ENCODE results near the gene INO80D. TPM values are rescaled to one million over a fixed set of nuclear protein-coding genes. Genes with fewer than 3 reads are reported as not detected.
A peak's percentile ranks its signal among the peaks of the same experiment; 100 is the strongest.

The INO80D gene
- total RNA-seq, 1 donor from 2014 or later, result 18.1 TPM

GRCh38 chr2:206000776-206001175 is 85.2 kb downstream of the INO80D start:
- peaks cover 4% of the 10 kb centered on the region for H3K4me1 Mint-ChIP-seq
- peaks cover 24% of the 10 kb centered on the region for H3K36me3 Mint-ChIP-seq (ENCODE audit: low read depth)
- no peak for DNase-seq (ENCODE audit: low read depth, low spot score)
- H3K27me3 Mint-ChIP-seq (ENCODE audit: low read depth), result no peaks in the 10 kb centered on the region
- no peak for TF ChIP-seq CTCF (conservative IDR thresholded peaks at IDR 0.05)
- H3K4me3 Mint-ChIP-seq, result no peak overlapping the region
- H3K9me3 Mint-ChIP-seq, result no peaks in the 10 kb centered on the region
- no peak overlapping the region for H3K27ac Mint-ChIP-seq (ENCODE audit: unreplicated experiment)

GRCh38 chr2:205998583-205998982 is 87.4 kb downstream of the INO80D start:
- H3K36me3 Mint-ChIP-seq (ENCODE audit: low read depth), result peaks cover 5% of the 10 kb centered on the region
- DNase-seq (ENCODE audit: low read depth, low spot score), result no peak
- H3K9me3 Mint-ChIP-seq, result no peaks in the 10 kb centered on the region
- H3K4me3 Mint-ChIP-seq, result no peak overlapping the region
- TF ChIP-seq CTCF (conservative IDR thresholded peaks at IDR 0.05), result no peak
- H3K27me3 Mint-ChIP-seq (ENCODE audit: low read depth), result no peaks in the 10 kb centered on the region
- no peaks in the 10 kb centered on the region for H3K4me1 Mint-ChIP-seq
- H3K27ac Mint-ChIP-seq (ENCODE audit: unreplicated experiment), result no peak overlapping the region

- TF ChIP-seq CTCF (conservative IDR thresholded peaks at IDR 0.05), result no peak
- H3K27ac Mint-ChIP-seq (ENCODE audit: unreplicated experiment), result no peak overlapping the region
Observed at GRCh38 chr2:205996161-205996560, 89.8 kb downstream of the INO80D start.

GRCh38 chr2:205995260-205995659 is 90.7 kb downstream of the INO80D start:
- Mint-ChIP-seq H3K36me3 (ENCODE audit: low read depth) (peaks cover 2% of the 10 kb centered on the region), H3K4me3 (no peak overlapping the region), H3K4me1 (no peaks in the 10 kb centered on the region), H3K27me3 (ENCODE audit: low read depth) (no peaks in the 10 kb centered on the region), H3K9me3 (no peaks in the 10 kb centered on the region), H3K27ac (ENCODE audit: unreplicated experiment) (no peak overlapping the region)
- peak; percentile 40 for TF ChIP-seq CTCF (conservative IDR thresholded peaks at IDR 0.05)
- no peak for DNase-seq (ENCODE audit: low read depth, low spot score)

More at GRCh38 chr2:205996161-205996560, 89.8 kb downstream of the INO80D start:
- Mint-ChIP-seq H3K9me3 (no peaks in the 10 kb centered on the region), H3K27me3 (ENCODE audit: low read depth) (no peaks in the 10 kb centered on the region), H3K4me3 (no peak overlapping the region), H3K4me1 (no peaks in the 10 kb centered on the region), H3K36me3 (ENCODE audit: low read depth) (peaks cover 2% of the 10 kb centered on the region)
- no peak for DNase-seq (ENCODE audit: low read depth, low spot score)

GRCh38 chr2:205994344-205994743 is 91.6 kb downstream of the INO80D start:
- no peak for DNase-seq (ENCODE audit: low read depth, low spot score)
- Mint-ChIP-seq H3K27me3 (ENCODE audit: low read depth) (no peaks in the 10 kb centered on the region), H3K4me1 (no peaks in the 10 kb centered on the region), H3K27ac (ENCODE audit: unreplicated experiment) (no peak overlapping the region), H3K9me3 (no peaks in the 10 kb centered on the region), H3K4me3 (no peak overlapping the region), H3K36me3 (ENCODE audit: low read depth) (peaks cover 2% of the 10 kb centered on the region)
- no peak for TF ChIP-seq CTCF (conservative IDR thresholded peaks at IDR 0.05)

GRCh38 chr2:205990104-205990503 is 95.9 kb downstream of the INO80D start:
- Mint-ChIP-seq H3K4me3 (no peak overlapping the region), H3K27me3 (ENCODE audit: low read depth) (no peaks in the 10 kb centered on the region), H3K27ac (ENCODE audit: unreplicated experiment) (no peak overlapping the region), H3K9me3 (no peaks in the 10 kb centered on the region), H3K4me1 (no peaks in the 10 kb centered on the region), H3K36me3 (ENCODE audit: low read depth) (peaks cover 2% of the 10 kb centered on the region)
- no peak for TF ChIP-seq CTCF (conservative IDR thresholded peaks at IDR 0.05)
- DNase-seq (ENCODE audit: low read depth, low spot score), result no peak

All from neural crest cell (in vitro differentiated cells).